ENCODE results near the gene DDX56.

Gene DDX56

GRCh38 chr7:44573464-44574286, at the start of gene DDX56:
TSS of gene DDX56 (minus strand) at chr7:44573908. CDS start at chr7:44573895, 13 bp downstream.
- TF ChIP-seq PATZ1 (CRISPR knock-in tag; IDR thresholded peaks at IDR 0.05; ENCODE audit: borderline replicate concordance), result no peak
- peak; percentile 78; the same call in 1 of the 2 replicates for TF ChIP-seq CSDC2 (CRISPR knock-in tag; IDR thresholded peaks at IDR 0.05)
- TF ChIP-seq ISL1 (CRISPR knock-in tag; IDR thresholded peaks at IDR 0.05), result no peak
- no peak for TF ChIP-seq ARNTL (CRISPR knock-in tag; IDR thresholded peaks at IDR 0.05; ENCODE audit: borderline replicate concordance, low read depth)
- TF ChIP-seq GLIS3 (CRISPR knock-in tag; IDR thresholded peaks at IDR 0.05), result no peak
- no peak for TF ChIP-seq POU6F1 (CRISPR knock-in tag; IDR thresholded peaks at IDR 0.05; ENCODE audit: borderline replicate concordance, low read depth)
- no peak for TF ChIP-seq OSR1 (CRISPR knock-in tag; IDR thresholded peaks at IDR 0.05)
- no peak for TF ChIP-seq TOX (CRISPR knock-in tag; IDR thresholded peaks at IDR 0.05; ENCODE audit: borderline replicate concordance)
- peak; percentile 65; the same call in 1 of the 2 replicates for TF ChIP-seq TSHZ2 (CRISPR knock-in tag; IDR thresholded peaks at IDR 0.05)
- TF ChIP-seq ZFP30 (CRISPR knock-in tag; IDR thresholded peaks at IDR 0.05), result no peak
- peak; percentile 97 for ATAC-seq

- ATAC-seq, result no peak; the same call in 2 of the 3 replicates
Observed at GRCh38 chr7:44622342-44623151, 48.8 kb upstream of the DDX56 start.

GRCh38 chr7:44621750-44622103, 48.0 kb upstream of the DDX56 start:
- no peak for ATAC-seq
- no peak for TF ChIP-seq BACH2 (CRISPR knock-in tag; IDR thresholded peaks at IDR 0.05; ENCODE audit: borderline replicate concordance)
- TF ChIP-seq TCF4 (CRISPR knock-in tag; IDR thresholded peaks at IDR 0.05; ENCODE audit: borderline replicate concordance), result no peak
- TF ChIP-seq ZNF70 (CRISPR knock-in tag; IDR thresholded peaks at IDR 0.05), result no peak
- no peak for TF ChIP-seq ZNF565 (CRISPR knock-in tag; conservative IDR thresholded peaks at IDR 0.05; ENCODE audit: low read depth)
- TF ChIP-seq ZC3H10 (CRISPR knock-in tag; IDR thresholded peaks at IDR 0.05), result no peak
- TF ChIP-seq OSR1 (CRISPR knock-in tag; IDR thresholded peaks at IDR 0.05), result no peak
- no peak for TF ChIP-seq ZNF8 (CRISPR knock-in tag; IDR thresholded peaks at IDR 0.05)
- no peak for TF ChIP-seq TOX (CRISPR knock-in tag; IDR thresholded peaks at IDR 0.05; ENCODE audit: borderline replicate concordance)
- no peak for TF ChIP-seq TSHZ2 (CRISPR knock-in tag; IDR thresholded peaks at IDR 0.05)
- TF ChIP-seq POU6F1 (CRISPR knock-in tag; IDR thresholded peaks at IDR 0.05; ENCODE audit: borderline replicate concordance, low read depth), result no peak
- no peak for TF ChIP-seq PPARA (CRISPR knock-in tag; IDR thresholded peaks at IDR 0.05; ENCODE audit: borderline replicate concordance)
- TF ChIP-seq CSDC2 (CRISPR knock-in tag; IDR thresholded peaks at IDR 0.05), result no peak
- no peak for TF ChIP-seq PATZ1 (CRISPR knock-in tag; IDR thresholded peaks at IDR 0.05; ENCODE audit: borderline replicate concordance)

More at GRCh38 chr7:44622342-44623151, 48.8 kb upstream of the DDX56 start:
- TF ChIP-seq ZFP30 (CRISPR knock-in tag; IDR thresholded peaks at IDR 0.05), result no peak

Data from SK-N-SH treated with all-trans-retinoic acid at 6 μM for 48 hours (cell line).